Heart right ventricle (tissue), 16 donors: Measurements from ENCODE around the gene FAM187B. TPM values are rescaled to one million over a fixed set of nuclear protein-coding genes. Genes with fewer than 3 reads are reported as not detected.

Experiments
- ATAC-seq, 8 donors: fragments of 200-7000 bp; cut with Tn5 transposase; one replicate each; pipeline ENCODE4 v1.9.1; 2020; ENCODE audit warnings: mild to moderate bottlenecking in 8 of 8, moderate library complexity in 8 of 8, moderate number of reproducible peaks in 1 of 8
- DNase-seq, 2 donors: peaks; one replicate each; pipeline ENCODE4 v3.0.0-alpha.2; 2020
- H3K27ac ChIP-seq, 10 donors: fragments of 200-600 bp; sonication (generic) in 2 of 10; one replicate each; pipeline versions ENCODE4 v1.5.0 to v1.8.0; 2020 to 2022; ENCODE audit warnings: mild to moderate bottlenecking in 3 of 10
- H3K27me3 ChIP-seq, 7 donors: fragments of 200-600 bp; one replicate each; pipeline ENCODE4 v1.8.0; 2021 to 2022; ENCODE audit warnings: mild to moderate bottlenecking in 2 of 7
- H3K36me3 ChIP-seq, 9 donors: fragments of 200-600 bp; sonication (generic) in 1 of 9; one replicate each; pipeline versions ENCODE4 v1.5.0 to v1.8.0; 2020 to 2022; ENCODE audit warnings: mild to moderate bottlenecking in 2 of 9
- H3K4me1 ChIP-seq, 9 donors: fragments of 200-600 bp; sonication (generic) in 1 of 9; one replicate each; pipeline versions ENCODE4 v1.5.0 to v1.8.0; 2020 to 2022; ENCODE audit warnings: mild to moderate bottlenecking in 4 of 9
- H3K4me3 ChIP-seq, 10 donors: fragments of 200-600 bp; sonication (generic) in 2 of 10; one replicate each; pipeline versions ENCODE4 v1.5.0 to v1.8.0; 2020 to 2022; ENCODE audit warnings: mild to moderate bottlenecking in 7 of 10, moderate library complexity in 2 of 10
- H3K9me3 ChIP-seq, 11 donors: fragments of 200-600 bp in 10 of 11; sonication (generic) in 2 of 11; one replicate each; pipeline versions ENCODE4 v1.5.0 to v1.8.0; 2013 to 2022; ENCODE audit warnings: mild to moderate bottlenecking in 2 of 11, control low read depth in 1 of 11, moderate library complexity in 1 of 11
- CTCF ChIP-seq, 9 donors: fragments of 200-600 bp; sonication (generic) in 2 of 9; IDR thresholded peaks; one replicate each; pipeline versions ENCODE4 v1.5.0 to v1.8.0; 2021 to 2022; ENCODE audit warnings: antibody characterized with exemption in 9 of 9, mild to moderate bottlenecking in 5 of 9, moderate library complexity in 1 of 9
- whole genome bisulfite sequencing, 2 donors: extraction: QIAGEN DNeasy Blood & Tissue Kit; methylation state at CpG; one replicate each; pipeline ENCODE4 v1.1.7; 2013; ENCODE audit warnings: inconsistent platforms in 1 of 2; 5-methylcytosine and 5-hydroxymethylcytosine counted together
- intact Hi-C, 10 donors: fragments of 100-400 bp; cut with DNase I; formaldehyde crosslinking; loops; one replicate each; pipeline versions ENCODE4 v1.11.1 to v1.14.2; 2022
- polyA plus RNA-seq, 2 donors: library from polyadenylated mRNA; stranded (reverse); fragments of 200-250 nt; gene quantifications; one replicate each; pipeline ENCODE4 v1.2.3, GENCODE V29; 2013
- total RNA-seq, 10 donors: library from RNA; stranded (reverse); fragmentation: NEBNext Ultra II Directional in 3 of 10; extraction: Animal tissue kit (Norgen Biotek cat#: 25700) in 3 of 10; gene quantifications; one replicate each; pipeline versions ENCODE4 v1.2.1 to v1.2.4, GENCODE V29; 2021 to 2023
- donor health status: Arrhythmogenic right ventricular cardiomyopathy.
- donor health status: ischemic (EF 13 %, LVEDD 7.1; RV severe dilation, severe dysfunction).
- donor health status: healthy with polysubstance abuse.
- donor health status: DM: no; HTN: yes; CAD: no.
- donor health status: DM: no; HTN: no; CAD: no.
- donor health status: ischemic (EF 25% LVEDD 6.9; RV normal size, moderate dysfunction).
- donor health status: ischemic (EF 25% LVEDD 5.7; RV mildly dilated, moderate dysfunction).
- donor health status: healthy.
- donor health status: DM: yes; HTN: yes; CAD: no.
- donor health status: Ischemic cardiomyopathy.
- donor health status: ischemic (EF 35%, LVEDD 5.7; RV mildly dilated, moderate dysfunction).
- donor health status: nonischemic (EF 11% LVEDD 7.7; RV severe dilation, severe dysfunction).
- donor health status: DM: yes; HTN: yes; CAD: no.
- donor health status: PGD.
- donor health status: ischemic (EF 29% LVEDD 5.4; RV normal size, mild dysfunction).
- donor health status: nonischemic (EF 23%, LVEDD 6.1; RV moderate dilation, normal function).

The FAM187B gene
- total and polyA plus RNA-seq, 12 donors, result 0.48 TPM; not detected in 11

- no peak for TF ChIP-seq CTCF (IDR thresholded peaks at IDR 0.05)
- Histone ChIP-seq H3K9me3 (no peaks in the 10 kb centered on the region), H3K36me3 (no peaks in the 10 kb centered on the region), H3K4me1 (no peaks in the 10 kb centered on the region), H3K4me3 (no peak overlapping the region), H3K27me3 (no peaks in the 10 kb centered on the region), H3K27ac (no peak overlapping the region)
- DNase-seq, result no peak
- ATAC-seq, result no peak
- 88 to 95% methylated on average over 14 of the region's 14 CpGs for WGBS, 2 donors
- intact Hi-C loops, result no loop called here
Observed at GRCh38 chr19:35231956-35232645, 3.6 kb upstream of the FAM187B start.

GRCh38 chr19:35229601-35230000 lies 1.1 kb upstream of the FAM187B start:
- Histone ChIP-seq H3K9me3 (no peaks in the 10 kb centered on the region), H3K36me3 (no peaks in the 10 kb centered on the region), H3K27ac (no peak overlapping the region), H3K27me3 (no peaks in the 10 kb centered on the region), H3K4me3 (no peak overlapping the region), H3K4me1 (peaks cover 0 to 9% (median 0%) of the 10 kb centered on the region in 9 donors)
- no peak for TF ChIP-seq CTCF (IDR thresholded peaks at IDR 0.05)
- intact Hi-C loops, result no loop called here
- 95% methylated on average over 8 of the region's 8 CpGs for WGBS, 2 donors
- no peak for ATAC-seq
- DNase-seq, result no peak

- intact Hi-C loops, result no loop called here
- 84 to 88% methylated on average over 5 of the region's 5 CpGs for WGBS, 2 donors
- no peak for TF ChIP-seq CTCF (IDR thresholded peaks at IDR 0.05)
- DNase-seq, result no peak
- no peaks in the 10 kb centered on the region for H3K27me3 ChIP-seq
- H3K9me3 ChIP-seq, result peaks cover 0 to 6% (median 0%) of the 10 kb centered on the region in 11 donors
- H3K4me3 ChIP-seq, result no peak overlapping the region
- H3K4me1 ChIP-seq, result peaks cover 0 to 18% (median 0%) of the 10 kb centered on the region in 9 donors
- no peak overlapping the region for H3K27ac ChIP-seq
- ATAC-seq, result no peak
- no peaks in the 10 kb centered on the region for H3K36me3 ChIP-seq
Observed at GRCh38 chr19:35226748-35227147, 1.8 kb downstream of the FAM187B start.

- Histone ChIP-seq H3K36me3 (no peaks in the 10 kb centered on the region), H3K4me1 (peaks cover 0 to 25% (median 0%) of the 10 kb centered on the region in 9 donors), H3K27ac (no peak overlapping the region), H3K9me3 (peaks cover 0 to 6% (median 0%) of the 10 kb centered on the region in 11 donors), H3K27me3 (no peaks in the 10 kb centered on the region), H3K4me3 (no peak overlapping the region)
- ATAC-seq (no peak), DNase-seq (no peak)
- TF ChIP-seq CTCF (IDR thresholded peaks at IDR 0.05), result no peak
- 87 to 88% methylated on average over 6 of the region's 6 CpGs for WGBS, 2 donors
- intact Hi-C loops, result loop anchor here in 1 of 10 donors (1.0 kb wide), 1 partner anchor 17 kb away; no protein-coding TSS in a partner anchor
Observed at GRCh38 chr19:35225951-35226350, 2.6 kb downstream of the FAM187B start.
